Upper lobe of left lung (tissue), 6 donors: ENCODE results near the gene ZWILCH. TPM values are rescaled to one million over a fixed set of nuclear protein-coding genes. Genes with fewer than 3 reads are reported as not detected.
A peak's percentile ranks its signal among the peaks of the same experiment; 100 is the strongest.

Experiments used
- ATAC-seq, 2 donors: fragments of 200-7000 bp; cut with Tn5 transposase; one replicate each; pipeline ENCODE4 v1.9.1; 2022; ENCODE audit warnings: mild to moderate bottlenecking in 2 of 2, moderate library complexity in 2 of 2; ENCODE audit not compliant: low FRiP score in 2 of 2
- DNase-seq, 2 donors: peaks; one replicate each; pipeline ENCODE4 v3.0.0-alpha.2; 2019 to 2020
- H3K27ac ChIP-seq, 4 donors: fragments of 200-600 bp; sonication (generic); one replicate each; pipeline ENCODE4 v1.5.1; 2016 to 2019
- H3K27me3 ChIP-seq, 4 donors: fragments of 200-600 bp; sonication (generic); one replicate each; pipeline ENCODE4 v1.5.1; 2017 to 2019
- H3K36me3 ChIP-seq, 4 donors: fragments of 200-600 bp; sonication (generic); one replicate each; pipeline ENCODE4 v1.5.1; 2016 to 2019
- H3K4me1 ChIP-seq, 4 donors: fragments of 200-600 bp; sonication (generic); one replicate each; pipeline ENCODE4 v1.5.1; 2018 to 2019
- H3K4me3 ChIP-seq, 4 donors: fragments of 200-600 bp; sonication (generic); one replicate each; pipeline ENCODE4 v1.5.1; 2017 to 2019; ENCODE audit warnings: mild to moderate bottlenecking in 2 of 4, moderate library complexity in 1 of 4
- H3K9me3 ChIP-seq, 4 donors: fragments of 200-600 bp; sonication (generic); one replicate each; pipeline ENCODE4 v1.5.1; 2018 to 2019
- EP300 ChIP-seq, 4 donors: sonication (generic); formaldehyde crosslinking; IDR thresholded peaks; one replicate each; pipeline ENCODE4 v1.5.1; 2017; ENCODE audit warnings: antibody characterized with exemption in 4 of 4, control low read depth in 2 of 4
- POLR2A ChIP-seq, 4 donors: fragments of 450-650 bp; IDR thresholded peaks; one replicate each; pipeline ENCODE4 v1.5.1; 2016 to 2017; ENCODE audit warnings: antibody characterized with exemption in 4 of 4, mild to moderate bottlenecking in 2 of 4
- POLR2AphosphoS5 ChIP-seq, 2 donors: sonication (generic); formaldehyde crosslinking; IDR thresholded peaks; one replicate each; pipeline ENCODE4 v1.5.1; 2017; ENCODE audit warnings: antibody characterized with exemption in 2 of 2
- WGBS, 2 donors: methylation state at CpG; one replicate each; pipeline ENCODE4 v1.1.5; 2017 to 2018; 5-methylcytosine and 5-hydroxymethylcytosine counted together
- total RNA-seq, 6 donors: library from RNA; depleted of rRNA in 4 of 6; stranded (reverse); fragments of >200 nt in 4 of 6; gene quantifications; one replicate each; pipeline versions ENCODE4 v1.1.0 to v1.2.1, GENCODE V29; 2016 to 2021
- TF ChIP-seq, protein P1 (sequence below), 6 experiments: fragments of 450-650 bp in 4 of 6; fragments of 200-600 bp in 2 of 6; sonication (generic) in 2 of 6; IDR thresholded peaks; one replicate each; pipeline ENCODE4 v1.5.1; 2016 to 2019; ENCODE audit warnings: antibody characterized with exemption in 6 of 6
- donor health status: DM: no; HTN: no; CAD: no; lungs with moderate emphysema.
- donor health status: DM: no; HTN: yes; CAD: no; lungs with severe emphysema.

The ZWILCH gene
- total RNA-seq, 6 donors from 2014 or later, result 0.33 to 6.3 (median 5.1) TPM

DNA sequence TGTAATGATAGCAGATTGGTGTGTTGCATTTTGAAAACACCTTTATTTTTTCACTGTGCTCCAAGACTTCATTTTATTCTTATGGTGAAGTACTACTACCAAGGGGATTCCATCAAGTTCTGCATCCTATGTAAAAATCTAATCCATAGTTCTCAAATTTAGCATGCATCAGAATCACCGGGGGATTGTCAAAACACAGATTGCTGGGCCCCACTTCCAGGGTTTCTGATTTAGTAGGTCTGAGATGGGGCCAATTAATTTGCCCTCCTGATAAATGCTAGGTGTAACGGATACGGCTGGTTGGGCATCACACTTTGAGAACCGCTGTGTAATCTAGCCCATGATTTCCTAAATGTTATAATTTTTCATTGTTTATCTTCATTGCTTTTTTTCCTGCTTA, 692 bp downstream of the ZWILCH start:
- H3K36me3 ChIP-seq, result peaks cover 15 to 26% (median 22%) of the 10 kb centered on the region in 4 donors
- H3K9me3 ChIP-seq, result no peaks in the 10 kb centered on the region
- TF ChIP-seq EP300 (IDR thresholded peaks at IDR 0.05) (no peak), POLR2AphosphoS5 (IDR thresholded peaks at IDR 0.05) (no peak), POLR2A (IDR thresholded peaks at IDR 0.05) (no peak)
- no peak for DNase-seq
- ATAC-seq, result no peak
- H3K4me3 ChIP-seq, result peak overlapping the region in 3 of 4 donors; percentile 79 to 91 (median 90)
- peak overlapping the region; percentile 87 to 97 (median 92) for H3K27ac ChIP-seq
- no peaks in the 10 kb centered on the region for H3K27me3 ChIP-seq
- H3K4me1 ChIP-seq, result peaks cover 14 to 30% (median 23%) of the 10 kb centered on the region in 4 donors
- WGBS, 2 donors, result 40 to 48% methylated on average over 4 of the region's 4 CpGs

DNA sequence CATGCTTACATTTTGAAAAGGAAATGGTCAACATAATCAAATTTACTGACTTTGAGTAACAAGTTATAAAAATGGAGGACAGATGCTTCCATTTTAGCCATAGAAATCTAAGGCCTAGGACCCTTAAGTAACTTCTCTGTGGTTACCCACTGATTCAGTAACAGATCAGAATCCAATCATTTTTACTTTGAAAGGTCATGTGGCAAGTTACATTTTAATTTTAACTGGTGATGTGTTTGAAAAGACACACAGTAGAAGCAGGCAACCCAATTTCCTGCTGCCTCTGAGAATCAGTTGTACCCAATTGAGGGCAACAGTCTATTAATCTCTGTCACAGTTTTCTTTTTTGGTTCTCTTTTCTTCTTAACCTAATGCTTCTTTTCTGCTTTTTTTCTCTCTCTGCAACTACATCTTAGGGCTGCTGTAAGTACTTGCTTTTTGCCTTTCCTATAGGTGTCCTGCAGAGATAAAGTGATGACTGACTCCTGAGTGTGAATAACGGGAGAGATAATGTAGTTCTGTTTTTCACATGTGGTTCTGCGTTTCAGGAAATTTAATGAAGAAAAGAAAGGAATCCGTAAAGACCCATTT, 3.3 kb downstream of the ZWILCH start:
- H3K4me1 ChIP-seq, result peaks cover 10 to 15% (median 12%) of the 10 kb centered on the region in 4 donors
- no peaks in the 10 kb centered on the region for H3K36me3 ChIP-seq
- H3K4me3 ChIP-seq, result no peak overlapping the region
- no peaks in the 10 kb centered on the region for H3K9me3 ChIP-seq
- no peak overlapping the region for H3K27ac ChIP-seq
- ATAC-seq, result no peak
- DNase-seq, result no peak
- no peaks in the 10 kb centered on the region for H3K27me3 ChIP-seq
- TF ChIP-seq, protein P1, sequence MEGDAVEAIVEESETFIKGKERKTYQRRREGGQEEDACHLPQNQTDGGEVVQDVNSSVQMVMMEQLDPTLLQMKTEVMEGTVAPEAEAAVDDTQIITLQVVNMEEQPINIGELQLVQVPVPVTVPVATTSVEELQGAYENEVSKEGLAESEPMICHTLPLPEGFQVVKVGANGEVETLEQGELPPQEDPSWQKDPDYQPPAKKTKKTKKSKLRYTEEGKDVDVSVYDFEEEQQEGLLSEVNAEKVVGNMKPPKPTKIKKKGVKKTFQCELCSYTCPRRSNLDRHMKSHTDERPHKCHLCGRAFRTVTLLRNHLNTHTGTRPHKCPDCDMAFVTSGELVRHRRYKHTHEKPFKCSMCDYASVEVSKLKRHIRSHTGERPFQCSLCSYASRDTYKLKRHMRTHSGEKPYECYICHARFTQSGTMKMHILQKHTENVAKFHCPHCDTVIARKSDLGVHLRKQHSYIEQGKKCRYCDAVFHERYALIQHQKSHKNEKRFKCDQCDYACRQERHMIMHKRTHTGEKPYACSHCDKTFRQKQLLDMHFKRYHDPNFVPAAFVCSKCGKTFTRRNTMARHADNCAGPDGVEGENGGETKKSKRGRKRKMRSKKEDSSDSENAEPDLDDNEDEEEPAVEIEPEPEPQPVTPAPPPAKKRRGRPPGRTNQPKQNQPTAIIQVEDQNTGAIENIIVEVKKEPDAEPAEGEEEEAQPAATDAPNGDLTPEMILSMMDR (IDR thresholded peaks at IDR 0.05), result no peak
- TF ChIP-seq EP300 (IDR thresholded peaks at IDR 0.05), result no peak
- 91 to 93% methylated on average over 3 of the region's 3 CpGs for WGBS, 2 donors

DNA sequence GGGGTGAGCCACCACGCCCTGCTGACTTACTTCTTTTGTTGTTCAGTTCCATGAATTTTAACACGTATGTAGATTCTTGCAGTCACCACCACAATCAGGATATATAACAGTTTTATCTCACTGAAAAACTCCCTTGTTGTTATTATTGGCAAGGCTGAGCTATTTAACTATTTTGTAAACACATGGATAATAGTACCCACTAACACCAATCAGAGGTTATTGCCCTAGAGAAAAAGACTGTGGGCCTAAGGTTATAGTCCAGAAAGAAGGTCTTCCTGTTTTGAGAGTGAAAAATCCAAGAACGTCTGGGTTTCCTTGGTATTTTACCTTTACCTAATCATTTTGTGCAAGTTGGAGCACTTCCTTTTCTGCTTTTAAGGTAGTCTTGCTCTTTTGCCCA, 9.5 kb downstream of the ZWILCH start:
- TF ChIP-seq, protein P1 (IDR thresholded peaks at IDR 0.05), result no peak
- no peak for TF ChIP-seq EP300 (IDR thresholded peaks at IDR 0.05)
- TF ChIP-seq POLR2A (IDR thresholded peaks at IDR 0.05), result no peak
- TF ChIP-seq POLR2AphosphoS5 (IDR thresholded peaks at IDR 0.05), result no peak
- no peak overlapping the region for H3K27ac ChIP-seq

DNA sequence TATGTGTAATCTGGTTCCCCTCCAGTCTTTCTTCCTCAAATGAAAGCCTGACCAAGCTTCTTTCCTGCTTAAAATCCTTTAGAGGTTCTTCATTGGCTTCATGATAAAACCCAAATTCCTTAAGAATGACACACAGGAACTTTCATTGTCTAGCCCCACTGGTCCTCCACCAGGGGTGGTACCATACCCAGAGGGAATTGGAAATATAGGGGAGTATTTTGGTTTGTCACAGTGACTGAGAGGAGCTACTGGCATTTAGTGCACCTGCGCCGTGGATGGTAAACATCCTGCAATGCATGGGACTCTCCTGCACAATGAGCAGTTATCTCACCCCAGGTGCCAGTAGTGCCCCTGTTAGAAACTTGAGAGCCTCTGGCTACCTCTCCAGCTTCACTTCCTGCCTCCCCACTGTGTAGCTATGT, 10.8 kb downstream of the ZWILCH start:
- WGBS, 2 donors, result 92 to 98% methylated on average over 2 of the region's 2 CpGs

More for the DNA sequence above, 9.5 kb downstream of the ZWILCH start:
- Histone ChIP-seq H3K9me3 (no peaks in the 10 kb centered on the region), H3K4me3 (no peak overlapping the region), H3K4me1 (no peaks in the 10 kb centered on the region), H3K36me3 (peaks cover 0 to 10% (median 2%) of the 10 kb centered on the region in 4 donors), H3K27me3 (no peaks in the 10 kb centered on the region)
- DNase-seq (no peak), ATAC-seq (no peak)
- WGBS, 2 donors, result 74 to 83% methylated on average over 3 of the region's 3 CpGs

DNA sequence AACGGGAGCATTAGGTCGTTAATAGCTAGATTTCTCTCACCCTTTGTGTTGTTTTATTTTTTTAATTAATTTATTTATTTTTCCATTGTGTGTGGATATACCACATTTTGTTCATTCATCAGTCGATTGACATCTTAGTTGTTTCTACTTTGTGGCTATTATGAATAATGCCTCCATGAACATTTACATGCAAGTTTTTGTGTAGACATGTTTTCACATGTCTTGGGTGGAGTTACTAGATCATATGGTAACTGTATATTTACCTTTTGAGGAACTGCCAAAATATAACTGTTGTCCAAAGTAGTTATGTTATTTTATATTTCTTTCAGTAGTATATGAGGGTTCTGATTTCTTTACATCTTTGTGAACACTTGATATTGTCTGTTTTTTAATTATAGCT, 18.8 kb downstream of the ZWILCH start:
- TF ChIP-seq EP300 (IDR thresholded peaks at IDR 0.05) (no peak), POLR2AphosphoS5 (IDR thresholded peaks at IDR 0.05) (no peak), POLR2A (IDR thresholded peaks at IDR 0.05) (no peak)
- TF ChIP-seq, protein P1 (IDR thresholded peaks at IDR 0.05), result no peak
- Histone ChIP-seq H3K27me3 (no peaks in the 10 kb centered on the region), H3K36me3 (peaks cover under 1 to 19% (median 3%) of the 10 kb centered on the region in 4 donors), H3K4me1 (no peaks in the 10 kb centered on the region), H3K4me3 (no peak overlapping the region), H3K9me3 (no peaks in the 10 kb centered on the region), H3K27ac (no peak overlapping the region)
- ATAC-seq (no peak), DNase-seq (no peak)
- 92 to 94% methylated on average over 3 of the region's 3 CpGs for WGBS, 2 donors

More for the DNA sequence above, 10.8 kb downstream of the ZWILCH start:
- peaks cover 0 to 10% (median 4%) of the 10 kb centered on the region in 4 donors for H3K36me3 ChIP-seq
- H3K4me1 ChIP-seq, result no peaks in the 10 kb centered on the region
- H3K27ac ChIP-seq, result no peak overlapping the region
- ATAC-seq, result no peak
- H3K9me3 ChIP-seq, result no peaks in the 10 kb centered on the region
- H3K27me3 ChIP-seq, result no peaks in the 10 kb centered on the region
- H3K4me3 ChIP-seq, result no peak overlapping the region
- no peak for TF ChIP-seq POLR2A (IDR thresholded peaks at IDR 0.05)
- TF ChIP-seq, protein P1 (IDR thresholded peaks at IDR 0.05), result no peak
- TF ChIP-seq POLR2AphosphoS5 (IDR thresholded peaks at IDR 0.05), result no peak
- no peak for TF ChIP-seq EP300 (IDR thresholded peaks at IDR 0.05)
- no peak for DNase-seq
